Colonic mucosa (tissue), 4 donors: Measurements from ENCODE around the gene PTX3. TPM values are rescaled to one million over a fixed set of nuclear protein-coding genes. Genes with fewer than 3 reads are reported as not detected.

ENCODE experiments used
- DNase-seq: peaks from one replicate; pipeline ENCODE4 v3.0.0-alpha.2; 2020
- H3K27ac ChIP-seq: fragments of 200-600 bp; one replicate; pipeline ENCODE4 v1.8.0; 2021
- H3K27me3 ChIP-seq: fragments of 200-600 bp; one replicate; pipeline ENCODE4 v1.8.0; 2021
- H3K36me3 ChIP-seq: fragments of 200-600 bp; one replicate; pipeline ENCODE4 v1.8.0; 2021
- H3K4me1 ChIP-seq: fragments of 200-600 bp; one replicate; pipeline ENCODE4 v1.8.0; 2021; ENCODE audit warnings: mild to moderate bottlenecking
- H3K4me3 ChIP-seq: fragments of 200-600 bp; one replicate; pipeline ENCODE4 v1.8.0; 2021
- H3K9ac ChIP-seq, 2 donors: one replicate each; pipeline ENCODE4 v1.7.0; 2013; ENCODE audit warnings: control low read depth in 2 of 2, low read depth in 2 of 2, low read length in 2 of 2
- H3K9me3 ChIP-seq: fragments of 200-600 bp; one replicate; pipeline ENCODE4 v1.8.0; 2021
- CTCF ChIP-seq: fragments of 200-600 bp; IDR thresholded peaks from one replicate; pipeline ENCODE4 v1.8.0; 2022; ENCODE audit warnings: antibody characterized with exemption, mild to moderate bottlenecking
- intact Hi-C: fragments of 100-400 bp; cut with DNase I; formaldehyde crosslinking; loops from one replicate; pipeline ENCODE4 v1.14.1; 2022
- total RNA-seq, 2 donors: library from RNA; stranded (reverse); fragmentation: NEBNext Ultra II Directional in 1 of 2; extraction: Animal tissue kit (Norgen Biotek cat#: 25700) in 1 of 2; gene quantifications; one replicate each; pipeline ENCODE4 v1.2.1, GENCODE V29; 2021
- donor health status: healthy.
- donor health status: DM: no; HTN: no; CAD: no.
- donor health status: DM: no; HTN: no; CAD: no.

The PTX3 gene
- total RNA-seq, 2 donors from 2014 or later = 1.0 to 1.4 TPM

- Histone ChIP-seq H3K9me3 (no peaks in the 10 kb centered on the region), H3K36me3 (no peaks in the 10 kb centered on the region), H3K4me1 (no peaks in the 10 kb centered on the region), H3K9ac (no peak overlapping the region), H3K27me3 (no peaks in the 10 kb centered on the region), H3K4me3 (no peak overlapping the region), H3K27ac (no peak overlapping the region)
- no peak for TF ChIP-seq CTCF
- intact Hi-C loops = no loop called here
- no peak for DNase-seq
Measured at GRCh38 chr3:157471064-157471463, 34.4 kb downstream of the PTX3 start.

DNA sequence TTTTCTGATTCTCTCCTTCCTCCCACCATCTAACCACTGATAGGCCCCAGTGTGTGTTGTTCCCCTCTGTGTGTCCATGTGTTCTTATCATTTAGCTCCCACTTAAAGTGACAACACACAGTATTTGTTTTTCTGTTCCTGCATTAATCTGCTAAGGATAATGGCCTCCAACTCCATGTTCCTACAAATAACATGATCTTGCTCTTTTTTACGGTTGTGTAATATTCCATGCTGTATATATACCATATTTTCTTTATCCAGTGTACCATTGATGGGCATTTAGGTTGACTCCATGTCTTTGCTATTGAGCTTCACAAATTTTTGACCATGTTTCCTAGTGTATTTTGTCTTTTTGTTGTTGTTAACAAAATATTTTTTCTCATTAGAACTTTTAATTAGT is 36.0 kb downstream of the PTX3 start:
- Histone ChIP-seq H3K27ac (no peak overlapping the region), H3K9me3 (no peaks in the 10 kb centered on the region), H3K4me1 (no peaks in the 10 kb centered on the region), H3K36me3 (no peaks in the 10 kb centered on the region), H3K27me3 (no peaks in the 10 kb centered on the region), H3K9ac (no peak overlapping the region), H3K4me3 (no peak overlapping the region)
- no peak for DNase-seq
- intact Hi-C loops = no loop called here
- no peak for TF ChIP-seq CTCF

- Histone ChIP-seq H3K27ac (no peak overlapping the region), H3K9ac (no peak overlapping the region), H3K4me3 (no peak overlapping the region), H3K27me3 (no peaks in the 10 kb centered on the region), H3K9me3 (no peaks in the 10 kb centered on the region), H3K36me3 (no peaks in the 10 kb centered on the region), H3K4me1 (no peaks in the 10 kb centered on the region)
- DNase-seq = no peak
- intact Hi-C loops = no loop called here
- TF ChIP-seq CTCF = no peak
Measured at GRCh38 chr3:157475921-157476414, 39.3 kb downstream of the PTX3 start.

GRCh38 chr3:157477441-157477840 is 40.8 kb downstream of the PTX3 start:
- Histone ChIP-seq H3K9ac (no peak overlapping the region), H3K36me3 (no peaks in the 10 kb centered on the region), H3K4me3 (no peak overlapping the region), H3K27me3 (no peaks in the 10 kb centered on the region), H3K4me1 (no peaks in the 10 kb centered on the region), H3K9me3 (no peaks in the 10 kb centered on the region), H3K27ac (no peak overlapping the region)
- no peak for DNase-seq
- no peak for TF ChIP-seq CTCF
- intact Hi-C loops = no loop called here

DNA sequence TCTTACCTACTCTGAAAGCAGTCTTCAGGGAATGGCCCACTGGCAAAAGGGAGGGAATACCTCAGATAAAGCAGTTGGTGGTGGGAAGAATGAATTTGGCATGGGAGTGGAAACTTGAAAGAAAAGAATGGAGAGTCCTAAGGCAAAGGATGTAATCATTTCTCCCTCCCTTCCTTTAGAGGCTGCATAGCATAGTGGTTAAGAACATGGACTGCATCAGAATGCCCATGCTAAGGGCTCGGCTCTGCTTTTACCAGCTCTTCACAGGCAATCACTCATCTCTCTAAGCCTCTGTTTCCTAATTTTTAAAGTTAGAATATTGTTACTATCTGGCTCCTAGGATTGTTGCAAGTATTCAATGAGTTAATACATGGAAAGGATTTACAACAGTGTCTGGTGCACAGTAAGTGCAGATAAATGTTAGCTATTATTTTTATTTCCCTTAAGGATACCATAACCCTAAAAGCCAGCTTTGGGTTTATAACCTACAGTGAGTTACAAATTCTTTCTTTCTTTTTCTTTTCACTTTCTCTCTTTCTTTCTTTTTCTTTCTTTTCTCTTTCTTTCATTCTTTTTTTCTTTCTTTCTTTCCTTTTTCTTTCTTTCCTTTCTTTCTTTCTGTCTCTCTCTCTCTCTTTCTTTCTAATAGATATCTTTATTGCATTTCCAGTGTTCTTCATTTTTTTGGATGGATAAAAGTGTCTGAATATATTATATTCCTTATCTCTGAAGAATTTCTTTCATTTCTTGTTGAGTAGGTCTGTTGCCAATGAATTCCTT is 43.0 kb downstream of the PTX3 start:
- Histone ChIP-seq H3K36me3 (no peaks in the 10 kb centered on the region), H3K4me3 (no peak overlapping the region), H3K27me3 (no peaks in the 10 kb centered on the region), H3K27ac (no peak overlapping the region), H3K9me3 (no peaks in the 10 kb centered on the region), H3K9ac (no peak overlapping the region), H3K4me1 (no peaks in the 10 kb centered on the region)
- no peak for TF ChIP-seq CTCF
- DNase-seq = no peak
- intact Hi-C loops = no loop called here
